ENCODE measurements around the gene USP7.

USP7 gene

GRCh38 chr16:8937803-8938202 is 25.9 kb downstream of the USP7 start:
- H3K27me3 ChIP-seq (replicated peaks; ENCODE audit: control insufficient read depth, insufficient read depth, low read length) = no peaks in the 10 kb centered on the region
- DNase-seq (ENCODE audit: extremely low read depth, insufficient read length) = no peak
- no peak for TF ChIP-seq CTCF (IDR thresholded peaks at IDR 0.05; ENCODE audit: insufficient read depth, low read length, poor library complexity, severe bottlenecking)
- no peaks in the 10 kb centered on the region for H3K36me3 ChIP-seq (ENCODE audit: control insufficient read depth, insufficient read depth, low read length)
- no peak overlapping the region for H3K4me3 ChIP-seq (replicated peaks; ENCODE audit: low read depth, low read length)

GRCh38 chr16:8936421-8936820 is 27.3 kb downstream of the USP7 start:
- H3K36me3 ChIP-seq (ENCODE audit: control insufficient read depth, insufficient read depth, low read length) = no peaks in the 10 kb centered on the region
- peak; percentile 87 for TF ChIP-seq CTCF (IDR thresholded peaks at IDR 0.05; ENCODE audit: insufficient read depth, low read length, poor library complexity, severe bottlenecking)
- no peaks in the 10 kb centered on the region for H3K27me3 ChIP-seq (replicated peaks; ENCODE audit: control insufficient read depth, insufficient read depth, low read length)
- H3K4me3 ChIP-seq (replicated peaks; ENCODE audit: low read depth, low read length) = no peak overlapping the region
- DNase-seq (ENCODE audit: extremely low read depth, insufficient read length) = no peak

- Histone ChIP-seq H3K4me3 (replicated peaks; ENCODE audit: low read depth, low read length) (no peak overlapping the region), H3K36me3 (ENCODE audit: control insufficient read depth, insufficient read depth, low read length) (no peaks in the 10 kb centered on the region), H3K27me3 (replicated peaks; ENCODE audit: control insufficient read depth, insufficient read depth, low read length) (no peaks in the 10 kb centered on the region)
- peak; percentile 34 for DNase-seq (ENCODE audit: extremely low read depth, insufficient read length)
- TF ChIP-seq CTCF (IDR thresholded peaks at IDR 0.05; ENCODE audit: insufficient read depth, low read length, poor library complexity, severe bottlenecking) = peak; percentile 38
Measured at GRCh38 chr16:8935989-8936388, 27.7 kb downstream of the USP7 start.

GRCh38 chr16:8934601-8935000 is 29.1 kb downstream of the USP7 start:
- no peak for TF ChIP-seq CTCF (IDR thresholded peaks at IDR 0.05; ENCODE audit: insufficient read depth, low read length, poor library complexity, severe bottlenecking)
- Histone ChIP-seq H3K36me3 (ENCODE audit: control insufficient read depth, insufficient read depth, low read length) (no peaks in the 10 kb centered on the region; the same call in none of the 2 replicates), H3K27me3 (replicated peaks; ENCODE audit: control insufficient read depth, insufficient read depth, low read length) (no peaks in the 10 kb centered on the region), H3K4me3 (replicated peaks; ENCODE audit: low read depth, low read length) (no peak overlapping the region)
- DNase-seq (ENCODE audit: extremely low read depth, insufficient read length) = no peak

- DNase-seq (ENCODE audit: extremely low read depth, insufficient read length) = no peak
Measured at GRCh38 chr16:8931859-8932258, 31.8 kb downstream of the USP7 start.

More at GRCh38 chr16:8931859-8932258, 31.8 kb downstream of the USP7 start:
- no peak for TF ChIP-seq CTCF (IDR thresholded peaks at IDR 0.05; ENCODE audit: insufficient read depth, low read length, poor library complexity, severe bottlenecking)
- no peaks in the 10 kb centered on the region for H3K27me3 ChIP-seq (replicated peaks; ENCODE audit: control insufficient read depth, insufficient read depth, low read length)
- H3K36me3 ChIP-seq (ENCODE audit: control insufficient read depth, insufficient read depth, low read length) = peaks cover 2% of the 10 kb centered on the region
- no peak overlapping the region for H3K4me3 ChIP-seq (replicated peaks; ENCODE audit: low read depth, low read length)
